HepG2 (cell line): ENCODE measurements around the gene TEX9. TPM values are rescaled to one million over a fixed set of nuclear protein-coding genes. Genes with fewer than 3 reads are reported as not detected.

Experiments used
- ATAC-seq: fragments of 200-7000 bp; cut with Tn5 transposase; 3 replicates; pipeline ENCODE4 v1.9.1; 2020; ENCODE audit warnings: mild to moderate bottlenecking, moderate library complexity
- BruUV-seq: library from RNA; stranded (reverse); fragments of 400-500 nt; replicated peaks from 2 replicates; lab custom pipeline; 2021; lab: Mats Ljungman, UMichigan
- CTCF ChIA-PET: fragments of 300-600 bp; formaldehyde crosslinking; extraction: SDS; loops from one replicate; lab custom pipeline; 2021; ENCODE audit warnings: low total read pairs, inconsistent platforms, low intra/inter-chr PET ratio; lab: Yijun Ruan, JAX
- POLR2A ChIA-PET: fragments of 350-600 bp; sonication (Branson Sonifier 250); formaldehyde crosslinking; loops from one replicate; lab custom pipeline; 2020; ENCODE audit warnings: antibody characterized with exemption, inconsistent platforms; lab: Yijun Ruan, JAX
- DNase-seq: peaks from one replicate; pipeline ENCODE4 v3.0.0-alpha.2; 2015; ENCODE audit warnings: low spot score
- FAIRE-seq: peaks from 3 replicates; lab custom pipeline; 2011; peaks lifted over from hg19 to GRCh38; lab: Jason Lieb, UNC
- H2AFZ ChIP-seq: one replicate; pipeline ENCODE4 v1.6.1; 2011; ENCODE audit warnings: low read length, inconsistent platforms
- H3K27ac ChIP-seq: fragments of 300-600 bp; 3 replicates; pipeline ENCODE4 v1.8.0; 2011; ENCODE audit warnings: mixed run types, mild to moderate bottlenecking, mixed read lengths, low read length, inconsistent platforms; ENCODE audit not compliant: insufficient read depth; ENCODE audit errors: extremely low read length
- H3K27me3 ChIP-seq, 2 experiments: fragments of 200-600 bp in 1 of 2; 2 replicates in 1 of 2; 3 replicates in 1 of 2; pipeline versions ENCODE4 v1.6.0 to v1.8.0; 2011; ENCODE audit warnings: low read length in 2 of 2, mild to moderate bottlenecking in 2 of 2, moderate library complexity in 2 of 2, inconsistent platforms in 1 of 2; ENCODE audit not compliant: insufficient read depth in 2 of 2, control insufficient read depth in 1 of 2
- H3K36me3 ChIP-seq, 2 experiments: fragments of 200-600 bp in 1 of 2; replicated peaks in 1 of 2; 2 replicates in 1 of 2; 3 replicates in 1 of 2; pipeline versions ENCODE4 v1.5.1 to v1.8.0; 2011; ENCODE audit warnings: low read length in 2 of 2, inconsistent platforms in 1 of 2; ENCODE audit not compliant: insufficient read depth in 2 of 2, control insufficient read depth in 1 of 2
- H3K4me1 ChIP-seq: 2 replicates; pipeline ENCODE4 v1.5.1; 2012; ENCODE audit warnings: low read length, inconsistent platforms; ENCODE audit not compliant: insufficient read depth
- H3K4me2 ChIP-seq: 2 replicates; pipeline ENCODE4 v1.6.0; 2011; ENCODE audit warnings: low read depth, low read length, inconsistent platforms
- H3K4me3 ChIP-seq, 3 experiments: fragments of 200-600 bp in 1 of 3; sonication (generic), shearing (Covaris generic) in 1 of 3; replicated peaks in 1 of 3; 2 replicates each; pipeline ENCODE4 v1.5.1; 2011 to 2016; ENCODE audit warnings: low read length in 3 of 3, inconsistent platforms in 2 of 3, low read depth in 2 of 3, mild to moderate bottlenecking in 2 of 3, control low read depth in 1 of 3, mixed read lengths in 1 of 3; ENCODE audit not compliant: insufficient read depth in 1 of 3
- H3K79me2 ChIP-seq: one replicate; pipeline ENCODE4 v1.6.1; 2011; ENCODE audit warnings: low read length, inconsistent platforms; ENCODE audit not compliant: insufficient read depth
- H3K9ac ChIP-seq: 2 replicates; pipeline ENCODE4 v1.6.0; 2011; ENCODE audit warnings: mild to moderate bottlenecking, low read depth, low read length, inconsistent platforms; ENCODE audit not compliant: insufficient read depth
- H3K9me3 ChIP-seq: 2 replicates; pipeline ENCODE4 v1.5.1; 2012; ENCODE audit warnings: mild to moderate bottlenecking, low read length
- H4K20me1 ChIP-seq: 2 replicates; pipeline ENCODE4 v1.6.0; 2011; ENCODE audit warnings: inconsistent platforms, mild to moderate bottlenecking, low read length, moderate library complexity; ENCODE audit not compliant: insufficient read depth
- ATAD3A ChIP-seq: sonication (generic); formaldehyde crosslinking; IDR thresholded peaks from 2 replicates; pipeline ENCODE4 v1.4.0; 2020; ENCODE audit warnings: missing genetic modification reagents
- GABPB1 ChIP-seq: IDR thresholded peaks from 2 replicates; pipeline ENCODE4 v1.6.1; 2016; ENCODE audit warnings: mild to moderate bottlenecking, missing genetic modification reagents, moderate library complexity, missing compliant biosample characterization
- MZF1 ChIP-seq: sonication (generic); formaldehyde crosslinking; IDR thresholded peaks from 2 replicates; pipeline ENCODE4 v1.8.1; 2023; ENCODE audit warnings: mild to moderate bottlenecking, missing genetic modification reagents, borderline replicate concordance
- RBAK ChIP-seq: sonication (generic); formaldehyde crosslinking; IDR thresholded peaks from 2 replicates; pipeline ENCODE4 v1.5.1; 2020; ENCODE audit warnings: mild to moderate bottlenecking, missing genetic modification reagents
- TSC22D2 ChIP-seq: sonication (generic); formaldehyde crosslinking; IDR thresholded peaks from 2 replicates; pipeline ENCODE4 v1.5.1; 2020; ENCODE audit warnings: missing genetic modification reagents, mild to moderate bottlenecking, borderline replicate concordance
- ZBTB10 ChIP-seq: sonication (generic); formaldehyde crosslinking; IDR thresholded peaks from 2 replicates; pipeline ENCODE4 v1.4.0; 2020; ENCODE audit warnings: missing genetic modification reagents, borderline replicate concordance
- ZBTB2 ChIP-seq: sonication (generic); formaldehyde crosslinking; IDR thresholded peaks from 2 replicates; pipeline ENCODE4 v1.8.0; 2022; ENCODE audit warnings: low read depth, missing genetic modification reagents
- ZBTB42 ChIP-seq: sonication (generic); formaldehyde crosslinking; IDR thresholded peaks from 2 replicates; pipeline ENCODE4 v1.5.0; 2020; ENCODE audit warnings: mild to moderate bottlenecking, missing genetic modification reagents
- ZNF276 ChIP-seq: sonication (generic); formaldehyde crosslinking; IDR thresholded peaks from 2 replicates; pipeline ENCODE4 v1.4.0; 2020; ENCODE audit warnings: mild to moderate bottlenecking, low read depth, missing genetic modification reagents
- ZNF530 ChIP-seq: sonication (generic); formaldehyde crosslinking; IDR thresholded peaks from 2 replicates; pipeline ENCODE4 v1.5.0; 2020; ENCODE audit warnings: low read depth, mild to moderate bottlenecking, missing genetic modification reagents
- ZNF615 ChIP-seq: sonication (generic); formaldehyde crosslinking; IDR thresholded peaks from 2 replicates; pipeline ENCODE4 v1.5.0; 2020; ENCODE audit warnings: mild to moderate bottlenecking, missing genetic modification reagents, borderline replicate concordance
- ZNF75D ChIP-seq: sonication (generic); formaldehyde crosslinking; IDR thresholded peaks from 2 replicates; pipeline ENCODE4 v1.8.1; 2023; ENCODE audit warnings: missing genetic modification reagents, mild to moderate bottlenecking, borderline replicate concordance
- ZNF816 ChIP-seq: sonication (generic); formaldehyde crosslinking; IDR thresholded peaks from 2 replicates; pipeline ENCODE4 v1.8.0; 2022; ENCODE audit warnings: missing genetic modification reagents, mild to moderate bottlenecking, borderline replicate concordance
- WGBS: methylation state at CpG from one replicate; pipeline ENCODE4 v1.1.6; 2017; ENCODE audit warnings: low lambda C conversion rate; 5-methylcytosine and 5-hydroxymethylcytosine counted together
- in situ Hi-C: cut with HindIII; loops from 2 replicates; pipeline ENCODE4 v1.10.0; 2017; ENCODE audit warnings: low pct_unique_long_range_greater_than_20kb; ENCODE audit not compliant: extremely low pct_ligation_motif_present
- intact Hi-C: fragments of 100-400 bp; cut with micrococcal nuclease; formaldehyde crosslinking; loops from one replicate; pipeline ENCODE4 v1.10.0; 2022; ENCODE audit not compliant: unreplicated experiment
- polyA plus RNA-seq, 8 experiments: library from polyadenylated mRNA; depleted of rRNA in 3 of 8; stranded (reverse) in 7 of 8; unstranded in 1 of 8; fragments of >200 nt; fragmentation: Illumina TruSeq in 4 of 8; extraction: Trizol in 4 of 8; gene quantifications; 2 replicates each; pipeline versions ENCODE4 v1.2.1 to v1.2.3, GENCODE V29; 2011 to 2016; ENCODE audit warnings: low read depth in 4 of 8, missing spikeins in 1 of 8, mixed read lengths in 1 of 8; ENCODE audit not compliant: insufficient read depth in 1 of 8
- total RNA-seq, 5 experiments: library from RNA; depleted of rRNA; stranded (reverse); fragments of >200 nt; fragmentation: Illumina TruSeq; extraction: Trizol; gene quantifications; 2 replicates each; pipeline ENCODE4 v1.2.3, GENCODE V29; 2016; ENCODE audit warnings: low read depth in 1 of 5
- TF ChIP-seq, protein P1 (sequence below): sonication (generic); formaldehyde crosslinking; IDR thresholded peaks from 2 replicates; pipeline ENCODE4 v1.5.0; 2020; ENCODE audit warnings: mild to moderate bottlenecking, missing genetic modification reagents, borderline replicate concordance

TEX9 gene
- total and polyA plus RNA-seq, 2 of the 13 experiments (the other 11 are each of a cell fraction or from before 2014, with no cell fraction given) = 0.82 to 6.9 TPM

- no peak for FAIRE-seq
- H3K4me3 ChIP-seq = no peak overlapping the region
- POLR2A ChIA-PET = no interaction called here
- BruUV-seq = no TSS peak
- H4K20me1 ChIP-seq = no peaks in the 10 kb centered on the region
- H3K27ac ChIP-seq = no peak overlapping the region
- no peaks in the 10 kb centered on the region for H3K9me3 ChIP-seq
- H3K79me2 ChIP-seq = no peaks in the 10 kb centered on the region
- ATAC-seq = no peak
- 94% methylated on average over 1 of the region's 1 CpG for WGBS
- in situ Hi-C loops = no loop called here
- no peaks in the 10 kb centered on the region for H3K4me1 ChIP-seq
- H3K9ac ChIP-seq = no peak overlapping the region
- intact Hi-C loops = no loop called here
- no peak overlapping the region for H3K4me2 ChIP-seq
- H3K36me3 ChIP-seq = no peaks in the 10 kb centered on the region
- H3K27me3 ChIP-seq = no peaks in the 10 kb centered on the region
- DNase-seq = no peak
- CTCF ChIA-PET = no interaction called here
- H2AFZ ChIP-seq = no peak overlapping the region
- TF ChIP-seq ZBTB10 (CRISPR knock-in tag) = no peak
- TF ChIP-seq ZNF75D (CRISPR knock-in tag) = no peak
- no peak for TF ChIP-seq ZBTB42 (CRISPR knock-in tag)
- TF ChIP-seq ZBTB2 (CRISPR knock-in tag) = no peak
- no peak for TF ChIP-seq ZNF615 (CRISPR knock-in tag)
- TF ChIP-seq ATAD3A (CRISPR knock-in tag) = no peak
- no peak for TF ChIP-seq ZNF530
- no peak for TF ChIP-seq GABPB1 (CRISPR knock-in tag)
- no peak for TF ChIP-seq MZF1 (CRISPR knock-in tag)
- no peak for TF ChIP-seq ZNF276 (CRISPR knock-in tag)
- TF ChIP-seq, protein P1, sequence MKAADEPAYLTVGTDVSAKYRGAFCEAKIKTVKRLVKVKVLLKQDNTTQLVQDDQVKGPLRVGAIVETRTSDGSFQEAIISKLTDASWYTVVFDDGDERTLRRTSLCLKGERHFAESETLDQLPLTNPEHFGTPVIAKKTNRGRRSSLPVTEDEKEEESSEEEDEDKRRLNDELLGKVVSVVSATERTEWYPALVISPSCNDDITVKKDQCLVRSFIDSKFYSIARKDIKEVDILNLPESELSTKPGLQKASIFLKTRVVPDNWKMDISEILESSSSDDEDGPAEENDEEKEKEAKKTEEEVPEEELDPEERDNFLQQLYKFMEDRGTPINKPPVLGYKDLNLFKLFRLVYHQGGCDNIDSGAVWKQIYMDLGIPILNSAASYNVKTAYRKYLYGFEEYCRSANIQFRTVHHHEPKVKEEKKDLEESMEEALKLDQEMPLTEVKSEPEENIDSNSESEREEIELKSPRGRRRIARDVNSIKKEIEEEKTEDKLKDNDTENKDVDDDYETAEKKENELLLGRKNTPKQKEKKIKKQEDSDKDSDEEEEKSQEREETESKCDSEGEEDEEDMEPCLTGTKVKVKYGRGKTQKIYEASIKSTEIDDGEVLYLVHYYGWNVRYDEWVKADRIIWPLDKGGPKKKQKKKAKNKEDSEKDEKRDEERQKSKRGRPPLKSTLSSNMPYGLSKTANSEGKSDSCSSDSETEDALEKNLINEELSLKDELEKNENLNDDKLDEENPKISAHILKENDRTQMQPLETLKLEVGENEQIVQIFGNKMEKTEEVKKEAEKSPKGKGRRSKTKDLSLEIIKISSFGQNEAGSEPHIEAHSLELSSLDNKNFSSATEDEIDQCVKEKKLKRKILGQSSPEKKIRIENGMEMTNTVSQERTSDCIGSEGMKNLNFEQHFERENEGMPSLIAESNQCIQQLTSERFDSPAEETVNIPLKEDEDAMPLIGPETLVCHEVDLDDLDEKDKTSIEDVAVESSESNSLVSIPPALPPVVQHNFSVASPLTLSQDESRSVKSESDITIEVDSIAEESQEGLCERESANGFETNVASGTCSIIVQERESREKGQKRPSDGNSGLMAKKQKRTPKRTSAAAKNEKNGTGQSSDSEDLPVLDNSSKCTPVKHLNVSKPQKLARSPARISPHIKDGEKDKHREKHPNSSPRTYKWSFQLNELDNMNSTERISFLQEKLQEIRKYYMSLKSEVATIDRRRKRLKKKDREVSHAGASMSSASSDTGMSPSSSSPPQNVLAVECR (CRISPR knock-in tag) = no peak
- no peak for TF ChIP-seq RBAK (CRISPR knock-in tag)
- no peak for TF ChIP-seq ZNF816 (CRISPR knock-in tag)
- no peak for TF ChIP-seq TSC22D2
Observed at GRCh38 chr15:56440214-56440770, 75.1 kb downstream of the TEX9 start.
